B cell (primary cell): ENCODE measurements around the gene PHACTR1. TPM values are rescaled to one million over a fixed set of nuclear protein-coding genes. Genes with fewer than 3 reads are reported as not detected.
"Not testable (repeated sequence)": the region's sequence is repeated elsewhere in the genome, so short reads cannot be mapped to it uniquely, and the experiment has no call there.

Source experiments
- ATAC-seq: fragments of 200-7000 bp; cut with Tn5 transposase; one replicate; pipeline ENCODE4 v1.10.0; 2021; ENCODE audit warnings: low read depth, mild to moderate bottlenecking, moderate number of reproducible peaks, moderate library complexity
- CTCF ChIA-PET: fragments of 350-600 bp; sonication (Branson Sonifier 250); formaldehyde crosslinking; loops from one replicate; lab custom pipeline; 2021; ENCODE audit warnings: antibody characterized with exemption, inconsistent platforms; lab: Charles Lee
- POLR2A ChIA-PET: fragments of 350-600 bp; sonication (Branson Sonifier 250); formaldehyde crosslinking; loops from one replicate; lab custom pipeline; 2021; ENCODE audit warnings: antibody characterized with exemption; lab: Charles Lee
- DNase-seq: peaks from one replicate; pipeline ENCODE4 v3.0.0; 2013
- H2AFZ ChIP-seq: 2 replicates; pipeline ENCODE4 v1.6.1; 2012; ENCODE audit warnings: mild to moderate bottlenecking, low read depth, low read length; ENCODE audit not compliant: insufficient read depth, poor library complexity, severe bottlenecking
- H3K27ac ChIP-seq, 2 donors: 1 replicate in 1 of 2; 2 replicates in 1 of 2; pipeline ENCODE4 v1.5.1; 2012 to 2013; ENCODE audit warnings: low read length in 2 of 2, mild to moderate bottlenecking in 2 of 2, moderate library complexity in 1 of 2
- H3K27me3 ChIP-seq, 4 experiments: fragments of 200-600 bp in 1 of 4; sonication (generic) in 1 of 4; replicated peaks in 1 of 4; 1 replicate in 2 of 4; 2 replicates in 2 of 4; pipeline versions ENCODE4 v1.6.1 to v1.7.0; 2013 to 2016; ENCODE audit warnings: low read length in 3 of 4, mild to moderate bottlenecking in 2 of 4, mixed read lengths in 1 of 4, moderate library complexity in 1 of 4; ENCODE audit not compliant: insufficient read depth in 4 of 4, control insufficient read depth in 3 of 4; ENCODE audit errors: control extremely low read depth in 1 of 4
- H3K36me3 ChIP-seq, 2 experiments: replicated peaks in 1 of 2; 1 replicate in 1 of 2; 2 replicates in 1 of 2; pipeline versions ENCODE4 v1.6.1 to v1.7.1; 2013; ENCODE audit warnings: low read length in 1 of 2; ENCODE audit not compliant: insufficient read depth in 2 of 2, control insufficient read depth in 1 of 2; ENCODE audit errors: control extremely low read depth in 1 of 2, extremely low read depth in 1 of 2
- H3K4me1 ChIP-seq, 2 donors: fragments of 200-600 bp in 1 of 2; sonication (generic) in 1 of 2; 1 replicate in 1 of 2; 2 replicates in 1 of 2; pipeline versions ENCODE4 v1.5.1 to v1.6.1; 2013 to 2017; ENCODE audit warnings: low read length in 2 of 2; ENCODE audit not compliant: control insufficient read depth in 2 of 2, insufficient read depth in 2 of 2
- H3K4me2 ChIP-seq: replicated peaks from 2 replicates; pipeline ENCODE3; 2012; ENCODE audit warnings: mild to moderate bottlenecking, low read depth, low read length; ENCODE audit not compliant: poor library complexity, severe bottlenecking
- H3K4me3 ChIP-seq, 5 experiments: fragments of 200-600 bp in 1 of 5; sonication (generic) in 1 of 5; 1 replicate in 3 of 5; 2 replicates in 2 of 5; pipeline versions ENCODE4 v1.5.1 to v1.7.0; 2011 to 2016; ENCODE audit warnings: low read length in 4 of 5, mild to moderate bottlenecking in 4 of 5, low read depth in 2 of 5, control low read depth in 1 of 5, moderate library complexity in 1 of 5; ENCODE audit not compliant: insufficient read depth in 1 of 5; ENCODE audit errors: control extremely low read depth in 1 of 5, extremely low read depth in 1 of 5
- H3K79me2 ChIP-seq: fragments of 200-600 bp; sonication (generic); one replicate; pipeline ENCODE4 v1.6.0; 2016; ENCODE audit warnings: low read length; ENCODE audit not compliant: control insufficient read depth, insufficient read depth
- H3K9ac ChIP-seq: fragments of 200-600 bp; sonication (generic); 2 replicates; pipeline ENCODE4 v1.6.1; 2017; ENCODE audit warnings: mild to moderate bottlenecking, low read length, moderate library complexity
- H3K9me3 ChIP-seq, 3 donors: one replicate each; pipeline versions ENCODE4 v1.6.1 to v1.7.1; 2013; ENCODE audit warnings: low read length in 2 of 3; ENCODE audit not compliant: control insufficient read depth in 2 of 3, insufficient read depth in 1 of 3; ENCODE audit errors: control extremely low read depth in 1 of 3
- H4K20me1 ChIP-seq: 2 replicates; pipeline ENCODE4 v1.6.0; 2012; ENCODE audit warnings: mild to moderate bottlenecking, low read length; ENCODE audit not compliant: insufficient read depth, control insufficient read depth, poor library complexity, severe bottlenecking
- H3K27ac Mint-ChIP-seq: one replicate; pipeline ENCODE4 v1.8.0; 2021; ENCODE audit warnings: mixed read lengths
- H3K27me3 Mint-ChIP-seq: one replicate; pipeline ENCODE4 v1.8.0; 2021; ENCODE audit warnings: mixed read lengths
- H3K4me1 Mint-ChIP-seq: one replicate; pipeline ENCODE4 v1.8.0; 2021; ENCODE audit warnings: mixed read lengths
- H3K4me3 Mint-ChIP-seq: one replicate; pipeline ENCODE4 v1.8.0; 2021; ENCODE audit warnings: mixed read lengths
- H3K9me3 Mint-ChIP-seq: one replicate; pipeline ENCODE4 v1.8.0; 2022; ENCODE audit warnings: mixed read lengths; ENCODE audit not compliant: insufficient read depth
- EZH2 ChIP-seq: IDR thresholded peaks from 2 replicates; pipeline ENCODE4 v1.6.1; 2012; ENCODE audit warnings: borderline replicate concordance, low read depth, mild to moderate bottlenecking, moderate library complexity, low read length; ENCODE audit not compliant: insufficient read depth, poor library complexity, severe bottlenecking
- WGBS: methylation state at CpG from one replicate; pipeline ENCODE4 v1.1.5; 2013; ENCODE audit warnings: missing lambda C conversion rate; ENCODE audit not compliant: insufficient coverage; 5-methylcytosine and 5-hydroxymethylcytosine counted together
- intact Hi-C: fragments of 100-400 bp; cut with micrococcal nuclease; formaldehyde crosslinking; loops from one replicate; pipeline ENCODE4 v1.10.0; 2022
- polyA plus RNA-seq: library from polyadenylated mRNA; depleted of rRNA; stranded (reverse); fragments of >200 nt; gene quantifications from 2 replicates; pipeline ENCODE4 v1.2.3, GENCODE V29; 2012
- total RNA-seq, 2 donors: library from RNA; stranded (reverse); fragments of 120-200 nt in 1 of 2; gene quantifications; 1 replicate in 1 of 2; 2 replicates in 1 of 2; pipeline versions ENCODE4 v1.2.3 to v1.2.4, GENCODE V29; 2013 to 2022
- TF ChIP-seq, protein P1 (sequence below): fragments of 200-600 bp; IDR thresholded peaks from one replicate; pipeline ENCODE4 v1.8.0; 2022; ENCODE audit warnings: antibody characterized with exemption, mild to moderate bottlenecking

Gene PHACTR1
- total and polyA plus RNA-seq, 2 donors (not counting 1 experiment from before 2014, with no cell fraction given): 30.2 to 129 TPM

GRCh38 chr6:12725263-12725662 lies 8.7 kb downstream of the PHACTR1 start:
- Mint-ChIP-seq H3K27ac (no peak overlapping the region), H3K27me3 (peaks cover 37% of the 10 kb centered on the region), H3K4me1 (no peaks in the 10 kb centered on the region), H3K9me3 (no peaks in the 10 kb centered on the region), H3K4me3 (no peak overlapping the region)
- Histone ChIP-seq H4K20me1 (no peaks in the 10 kb centered on the region), H3K36me3 (no peaks in the 10 kb centered on the region), H3K27ac (no peak overlapping the region), H3K4me3 (no peak overlapping the region), H3K4me1 (no peaks in the 10 kb centered on the region), H3K27me3 (peaks cover 0 to 4% (median 0%) of the 10 kb centered on the region in 4 experiments), H3K4me2 (no peak overlapping the region), H2AFZ (no peak overlapping the region), H3K9ac (no peak overlapping the region), H3K9me3 (peaks cover 0 to 3% (median 0%) of the 10 kb centered on the region in 3 donors), H3K79me2 (no peaks in the 10 kb centered on the region)
- intact Hi-C loops: no loop called here
- 90% methylated on average over 1 of the region's 2 CpGs for WGBS
- DNase-seq (no peak), ATAC-seq (no peak)
- ChIA-PET POLR2A (no interaction called here), CTCF (no interaction called here)
- TF ChIP-seq, protein P1, sequence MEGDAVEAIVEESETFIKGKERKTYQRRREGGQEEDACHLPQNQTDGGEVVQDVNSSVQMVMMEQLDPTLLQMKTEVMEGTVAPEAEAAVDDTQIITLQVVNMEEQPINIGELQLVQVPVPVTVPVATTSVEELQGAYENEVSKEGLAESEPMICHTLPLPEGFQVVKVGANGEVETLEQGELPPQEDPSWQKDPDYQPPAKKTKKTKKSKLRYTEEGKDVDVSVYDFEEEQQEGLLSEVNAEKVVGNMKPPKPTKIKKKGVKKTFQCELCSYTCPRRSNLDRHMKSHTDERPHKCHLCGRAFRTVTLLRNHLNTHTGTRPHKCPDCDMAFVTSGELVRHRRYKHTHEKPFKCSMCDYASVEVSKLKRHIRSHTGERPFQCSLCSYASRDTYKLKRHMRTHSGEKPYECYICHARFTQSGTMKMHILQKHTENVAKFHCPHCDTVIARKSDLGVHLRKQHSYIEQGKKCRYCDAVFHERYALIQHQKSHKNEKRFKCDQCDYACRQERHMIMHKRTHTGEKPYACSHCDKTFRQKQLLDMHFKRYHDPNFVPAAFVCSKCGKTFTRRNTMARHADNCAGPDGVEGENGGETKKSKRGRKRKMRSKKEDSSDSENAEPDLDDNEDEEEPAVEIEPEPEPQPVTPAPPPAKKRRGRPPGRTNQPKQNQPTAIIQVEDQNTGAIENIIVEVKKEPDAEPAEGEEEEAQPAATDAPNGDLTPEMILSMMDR: no peak
- TF ChIP-seq EZH2: no peak

- no peak overlapping the region for H3K4me3 ChIP-seq
- DNase-seq: no peak
- H3K4me1 Mint-ChIP-seq: no peaks in the 10 kb centered on the region
- H3K9ac ChIP-seq: no peak overlapping the region
- no peak overlapping the region for H3K27ac ChIP-seq
- no peaks in the 10 kb centered on the region for H4K20me1 ChIP-seq
- H3K9me3 Mint-ChIP-seq: no peaks in the 10 kb centered on the region
- peaks cover 35% of the 10 kb centered on the region for H3K27me3 Mint-ChIP-seq
- no peak overlapping the region for H3K4me3 Mint-ChIP-seq
- H3K27ac Mint-ChIP-seq: no peak overlapping the region
- H3K27me3 ChIP-seq: peaks cover 0 to 4% (median 0%) of the 10 kb centered on the region in 4 experiments
- no peaks in the 10 kb centered on the region for H3K9me3 ChIP-seq
- no peaks in the 10 kb centered on the region for H3K36me3 ChIP-seq
- POLR2A ChIA-PET: no interaction called here
- H3K4me1 ChIP-seq: no peaks in the 10 kb centered on the region
- TF ChIP-seq EZH2: no peak
- TF ChIP-seq, protein P1: no peak
- ATAC-seq: no peak
- H2AFZ ChIP-seq: no peak overlapping the region
- WGBS: 74% methylated on average over 3 of the region's 4 CpGs
- CTCF ChIA-PET: no interaction called here
- no peaks in the 10 kb centered on the region for H3K79me2 ChIP-seq
- intact Hi-C loops: no loop called here
- no peak overlapping the region for H3K4me2 ChIP-seq
Observed at GRCh38 chr6:12729467-12729866, 12.9 kb downstream of the PHACTR1 start.

DNA sequence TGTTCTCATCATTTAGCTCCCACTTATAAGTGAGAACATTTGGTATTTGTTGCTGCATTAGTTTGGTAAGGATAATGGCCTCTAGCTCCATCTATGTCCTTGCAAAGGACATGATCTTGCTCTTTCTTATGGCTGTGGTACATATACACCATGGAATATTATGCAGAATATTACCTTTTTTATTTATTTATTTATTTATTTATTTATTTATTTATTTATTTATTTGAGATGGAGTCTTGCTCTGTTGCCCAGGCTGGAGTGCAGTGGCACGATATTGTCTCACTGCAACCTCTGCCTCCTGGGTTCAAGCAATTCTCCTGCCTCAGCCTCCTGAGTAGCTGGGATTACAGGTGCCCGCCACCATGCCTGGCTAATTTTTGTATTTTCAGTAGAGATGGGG lies 14.2 kb downstream of the PHACTR1 start:
- H3K4me2 ChIP-seq, H3K4me3 Mint-ChIP-seq, H3K36me3 ChIP-seq, H3K27me3 ChIP-seq, H3K27ac ChIP-seq, DNase-seq, H4K20me1 ChIP-seq, H3K4me1 ChIP-seq, H2AFZ ChIP-seq, H3K4me3 ChIP-seq, ATAC-seq, POLR2A ChIA-PET, H3K9me3 Mint-ChIP-seq, H3K9ac ChIP-seq, intact Hi-C loops, H3K27ac Mint-ChIP-seq, H3K4me1 Mint-ChIP-seq, H3K9me3 ChIP-seq, H3K79me2 ChIP-seq, CTCF ChIA-PET: not testable (repeated sequence)
- WGBS: no CpG with 5 or more reads among the region's 2 CpGs
- H3K27me3 Mint-ChIP-seq: peaks cover 27% of the 10 kb centered on the region
